Fibroblast of peridontal ligament (primary cell): ENCODE data around the gene LAMB1.
"Not testable (repeated sequence)": the region's sequence is repeated elsewhere in the genome, so short reads cannot be mapped to it uniquely, and the experiment has no call there.

Experiments
- DNase-seq: peaks from one replicate; pipeline ENCODE4 v3.0.0-alpha.2; 2010; ENCODE audit errors: extremely low read depth

The LAMB1 gene

GRCh38 chr7:108002726-108003598 lies at the start of gene LAMB1:
Gene LAMB1 (minus strand): TSS chr7:108003161. CDS start chr7:108002885, 276 bp downstream.
- DNase-seq = peak; percentile 63

GRCh38 chr7:108051454-108051853 lies 48.5 kb upstream of the LAMB1 start:
- peak; percentile 39 for DNase-seq

GRCh38 chr7:108049962-108050361 lies 47.0 kb upstream of the LAMB1 start:
- DNase-seq = no peak

GRCh38 chr7:108048422-108048821 lies 45.5 kb upstream of the LAMB1 start:
- DNase-seq = no peak

GRCh38 chr7:108046952-108047506 lies 44.1 kb upstream of the LAMB1 start:
- no peak for DNase-seq

GRCh38 chr7:108045669-108046068 lies 42.7 kb upstream of the LAMB1 start:
- peak; percentile 76 for DNase-seq

GRCh38 chr7:108045154-108045553 lies 42.2 kb upstream of the LAMB1 start:
- peak; percentile 71 for DNase-seq

- DNase-seq = no peak
These were observed 41.4 kb upstream of the LAMB1 start for GRCh38 chr7:108044345-108044744.

GRCh38 chr7:108038986-108039385 lies 36.0 kb upstream of the LAMB1 start:
- no peak for DNase-seq

- no peak for DNase-seq
These were observed 34.8 kb upstream of the LAMB1 start for GRCh38 chr7:108037741-108038140.

- no peak for DNase-seq
These were observed 34.2 kb upstream of the LAMB1 start for GRCh38 chr7:108037140-108037539.

GRCh38 chr7:108034586-108034985 lies 31.6 kb upstream of the LAMB1 start:
- DNase-seq = no peak

- no peak for DNase-seq
These were observed 31.0 kb upstream of the LAMB1 start for GRCh38 chr7:108033776-108034497.

- DNase-seq = not testable (repeated sequence)
These were observed 30.3 kb upstream of the LAMB1 start for GRCh38 chr7:108033309-108033708.

GRCh38 chr7:108030516-108030915 lies 27.6 kb upstream of the LAMB1 start:
- DNase-seq = no peak

GRCh38 chr7:108029034-108029433 lies 26.1 kb upstream of the LAMB1 start:
- no peak for DNase-seq

- no peak for DNase-seq
These were observed 25.1 kb upstream of the LAMB1 start for GRCh38 chr7:108028111-108028510.

- DNase-seq = peak; percentile 64
These were observed 24.3 kb upstream of the LAMB1 start for GRCh38 chr7:108027239-108027638.

GRCh38 chr7:108026647-108027046 lies 23.7 kb upstream of the LAMB1 start:
- peak; percentile 54 for DNase-seq

- DNase-seq = no peak
These were observed 23.2 kb upstream of the LAMB1 start for GRCh38 chr7:108026116-108026515.

GRCh38 chr7:108024538-108024937 lies 21.6 kb upstream of the LAMB1 start:
- no peak for DNase-seq

GRCh38 chr7:108020585-108020984 lies 17.6 kb upstream of the LAMB1 start:
- no peak for DNase-seq

GRCh38 chr7:108018668-108019067 lies 15.7 kb upstream of the LAMB1 start:
- DNase-seq = no peak
